ENCODE measurements around the gene ALK.
"Not testable (repeated sequence)": the region's sequence is repeated elsewhere in the genome, so short reads cannot be mapped to it uniquely, and the experiment has no call there.

Gene ALK

DNA sequence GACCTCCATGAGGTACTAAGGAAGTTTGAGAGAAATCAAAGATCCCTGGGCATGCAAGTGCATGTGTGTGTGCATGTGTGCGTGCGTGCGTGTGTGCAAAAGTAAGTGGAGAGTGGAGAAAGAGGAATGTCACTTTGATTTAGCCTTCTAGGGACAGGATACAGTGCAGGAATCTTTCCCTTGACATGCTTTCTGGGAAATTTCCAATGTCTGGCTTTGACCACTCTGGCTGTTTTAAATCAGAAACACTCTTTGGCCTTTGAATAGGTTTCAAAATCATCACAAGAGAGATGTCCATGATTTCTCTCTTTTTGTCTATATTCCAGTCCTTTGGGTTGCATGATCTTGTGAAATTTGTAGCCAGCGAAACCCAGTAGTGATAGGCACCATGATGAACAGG lies 162.0 kb downstream of the ALK start:
- DNase-seq (ENCODE audit: low read depth in 3 of 3): no peak

DNA sequence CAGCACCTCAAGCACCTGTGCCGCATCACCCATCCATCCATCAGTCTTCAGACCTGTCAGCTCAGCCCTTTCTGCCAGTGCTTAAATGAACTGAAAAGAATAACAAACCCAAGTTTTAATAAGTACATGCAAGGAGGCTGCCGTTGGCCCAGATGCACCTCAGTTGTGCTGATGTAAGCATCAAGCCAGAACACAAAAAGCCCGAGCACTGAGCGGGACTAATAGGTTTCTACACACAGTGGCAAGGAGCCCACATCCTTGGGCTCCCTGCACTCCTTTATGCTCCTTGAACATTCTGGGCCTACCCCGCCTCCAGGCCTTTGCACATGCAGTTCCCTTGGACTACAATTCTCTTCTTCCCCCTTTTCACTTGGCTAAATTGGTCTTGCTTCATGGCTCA lies 165.6 kb downstream of the ALK start:
- DNase-seq (ENCODE audit: low read depth in 3 of 3): no peak

DNA sequence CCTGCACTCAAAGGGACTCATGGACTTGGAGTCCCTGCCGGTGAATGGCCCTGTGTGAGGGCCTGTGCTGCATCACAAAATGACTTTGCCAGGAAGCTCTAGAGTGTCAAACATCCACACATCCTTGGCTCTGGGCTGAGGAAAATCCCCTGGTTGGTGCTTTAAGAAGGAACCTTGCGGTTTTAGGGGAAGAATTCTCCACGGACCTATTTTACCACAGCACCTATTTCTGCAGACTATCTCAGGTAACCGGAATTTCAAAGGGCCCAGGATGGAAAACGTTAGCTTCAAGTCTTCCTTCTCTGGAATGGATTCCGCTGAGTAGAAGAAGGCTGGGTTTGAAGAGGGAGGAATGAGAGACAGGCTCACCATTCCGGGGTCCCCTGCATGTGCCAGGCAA lies 166.2 kb downstream of the ALK start:
- no peak for DNase-seq (ENCODE audit: low read depth in 3 of 3)

DNA sequence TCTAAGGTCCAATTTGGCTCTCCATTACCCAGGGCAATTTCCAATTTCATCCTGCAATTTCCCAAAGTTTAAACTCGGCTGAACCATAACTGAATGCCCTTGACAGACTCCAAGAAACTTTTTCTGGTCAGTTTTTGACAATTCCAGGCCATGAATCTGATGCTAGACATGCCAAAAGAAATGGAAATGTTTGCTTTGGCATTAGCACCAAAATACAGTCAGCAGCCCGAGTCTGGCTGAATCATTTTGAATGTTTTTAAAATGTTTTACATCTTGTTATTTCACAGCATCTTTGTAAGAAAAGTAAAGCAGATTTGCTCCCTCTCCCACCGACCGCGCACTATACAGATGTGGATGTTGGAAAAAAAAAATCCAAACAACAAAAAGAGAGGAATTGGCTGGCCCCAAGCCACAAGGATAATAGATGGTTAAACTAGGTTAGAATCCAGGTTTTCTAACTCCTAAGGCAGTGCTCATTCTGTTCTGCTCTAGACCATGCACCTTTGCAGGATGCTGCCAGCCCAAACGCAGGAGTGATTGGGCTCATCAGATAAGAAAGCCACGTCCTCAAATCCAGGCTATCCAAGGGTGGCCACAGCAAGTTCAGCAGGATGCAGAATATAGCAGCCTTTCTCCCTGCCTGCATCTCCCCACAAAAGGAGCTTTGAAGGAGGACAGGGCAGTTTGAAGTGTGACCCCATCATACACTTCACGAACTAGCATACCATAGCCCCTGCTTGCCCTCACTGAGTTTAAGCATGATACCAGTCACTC lies 167.5 kb downstream of the ALK start:
- no peak for DNase-seq (ENCODE audit: low read depth in 3 of 3)

DNA sequence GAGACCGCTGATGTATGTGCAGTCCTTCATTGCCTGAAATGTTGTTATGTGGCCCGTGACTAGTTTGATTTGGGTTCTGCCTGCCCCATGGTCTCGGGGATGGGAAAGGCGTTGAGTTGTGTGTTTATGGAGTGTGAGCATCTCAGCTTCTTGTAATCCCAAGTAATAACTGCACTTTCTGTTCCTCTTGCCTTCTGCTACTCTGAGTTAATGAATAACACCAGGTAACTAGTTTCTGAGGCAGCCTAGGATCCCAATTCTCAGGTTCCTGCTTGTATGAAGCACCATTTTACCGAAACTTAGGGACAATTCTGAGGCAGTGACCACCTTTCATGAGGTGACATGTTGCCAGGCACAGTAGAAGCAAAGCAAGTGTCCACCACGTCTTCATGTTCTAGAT lies 170.0 kb downstream of the ALK start:
- no peak for DNase-seq (ENCODE audit: low read depth in 3 of 3)

DNA sequence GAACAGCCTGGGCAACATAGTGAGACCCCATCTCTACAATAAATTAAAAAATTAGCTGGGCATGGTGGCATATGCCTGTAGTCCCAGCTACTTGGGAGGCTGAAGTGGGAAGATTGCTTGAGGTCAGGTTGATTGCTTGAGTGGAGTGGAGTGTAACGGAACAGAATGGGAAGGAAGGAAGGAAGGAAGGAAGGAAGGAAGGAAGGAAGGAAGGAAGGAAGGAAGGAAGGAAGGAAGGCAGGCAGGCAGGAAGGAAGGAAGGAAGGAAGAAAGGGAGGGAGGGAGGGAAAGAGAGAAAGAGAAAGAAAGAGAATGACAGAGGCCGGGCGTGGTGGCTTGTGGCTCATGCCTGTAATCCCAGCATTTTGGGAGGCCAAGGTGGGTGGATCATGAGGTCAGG lies 170.9 kb downstream of the ALK start:
- not testable (repeated sequence) for DNase-seq (ENCODE audit: low read depth in 3 of 3)

DNA sequence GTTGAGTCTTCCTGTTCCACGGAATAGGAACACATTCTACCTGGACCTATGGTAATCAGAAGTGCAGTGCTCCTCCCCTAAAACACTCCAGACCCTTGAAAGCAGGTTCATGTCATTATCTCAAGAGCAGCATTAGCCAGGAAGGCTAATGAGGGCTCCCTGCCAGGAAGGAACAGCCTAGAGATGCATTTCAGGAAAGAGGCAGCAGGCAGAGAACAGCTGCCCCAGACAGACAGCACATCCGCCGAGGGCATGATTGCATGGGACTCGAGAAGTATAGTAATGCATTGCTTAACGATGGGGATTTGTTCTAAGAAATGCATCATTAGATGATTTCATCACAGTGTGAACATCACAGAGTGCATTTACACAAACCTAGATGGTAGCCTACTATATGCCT lies 171.5 kb downstream of the ALK start:
- DNase-seq (ENCODE audit: low read depth in 3 of 3): no peak

DNA sequence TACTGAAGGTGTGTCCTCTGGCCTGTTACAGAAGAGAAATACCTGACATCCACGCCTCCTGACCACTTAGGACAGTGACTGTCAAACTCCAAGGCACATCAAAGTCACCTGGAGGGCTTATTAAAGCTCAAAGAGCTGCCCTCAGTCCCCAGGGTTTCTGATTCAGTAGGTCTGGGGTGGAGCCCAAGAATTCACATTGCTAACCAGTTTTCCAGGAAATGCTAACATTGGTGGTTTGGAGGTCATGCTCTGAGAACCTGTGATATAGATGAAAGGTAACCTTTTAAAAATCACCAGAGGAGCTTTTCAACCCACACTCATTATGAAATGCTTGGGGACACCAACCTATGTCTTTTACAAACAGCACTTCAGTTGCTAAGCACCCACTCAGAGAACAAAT lies 172.3 kb downstream of the ALK start:
- no peak for DNase-seq (ENCODE audit: low read depth in 3 of 3)

DNA sequence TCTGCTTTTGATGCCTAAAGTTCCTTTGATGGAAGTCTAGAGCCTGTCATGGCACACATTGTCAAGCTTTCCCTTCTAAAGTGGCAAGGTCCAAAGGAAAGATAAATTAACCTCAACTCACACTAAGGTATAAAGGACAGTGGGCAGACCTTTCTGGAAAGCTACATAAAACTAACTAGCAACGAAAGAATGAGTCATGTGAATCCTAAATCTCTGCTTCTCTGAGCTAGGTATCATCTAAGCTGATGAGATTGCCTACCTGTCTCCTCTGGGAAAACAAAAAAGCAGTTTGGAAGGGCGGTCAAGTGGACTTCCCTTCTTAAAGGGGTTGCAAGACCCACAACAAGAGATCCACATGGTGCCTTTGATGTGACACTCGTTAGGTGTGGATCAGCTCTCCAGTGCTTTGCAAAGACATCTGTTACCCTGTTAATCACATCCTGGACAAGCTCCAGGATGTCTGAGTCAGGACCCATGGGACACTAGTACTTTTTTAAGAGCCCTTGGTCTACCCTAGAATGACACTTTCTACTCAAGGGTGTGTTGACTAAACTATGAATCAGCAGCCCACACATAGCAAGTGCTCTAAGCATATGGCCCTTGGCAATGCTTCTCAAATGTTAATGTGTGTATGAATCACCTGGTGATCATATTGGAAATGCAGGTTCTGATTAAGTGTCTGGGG lies 173.5 kb downstream of the ALK start:
- DNase-seq (ENCODE audit: low read depth in 3 of 3): no peak

DNA sequence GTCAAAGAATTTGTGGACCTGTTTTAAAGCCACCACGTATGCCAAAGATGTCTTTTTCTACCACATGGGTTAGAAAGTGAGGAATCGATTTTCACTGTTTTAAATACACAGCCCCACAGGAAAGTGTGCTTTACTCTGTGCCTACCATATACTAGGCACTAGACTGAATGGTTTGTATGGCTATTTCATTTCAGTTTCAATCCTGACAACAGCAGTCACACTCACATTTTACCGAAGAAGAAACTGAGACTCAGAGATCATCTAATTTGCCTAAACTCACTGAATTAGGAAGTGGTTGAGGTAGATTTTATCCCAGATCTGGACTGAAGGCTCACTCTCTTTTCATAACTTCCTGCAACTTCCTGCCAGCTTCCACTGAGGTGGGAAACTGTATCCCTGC lies 176.4 kb downstream of the ALK start:
- no peak for DNase-seq (ENCODE audit: low read depth in 3 of 3)

DNA sequence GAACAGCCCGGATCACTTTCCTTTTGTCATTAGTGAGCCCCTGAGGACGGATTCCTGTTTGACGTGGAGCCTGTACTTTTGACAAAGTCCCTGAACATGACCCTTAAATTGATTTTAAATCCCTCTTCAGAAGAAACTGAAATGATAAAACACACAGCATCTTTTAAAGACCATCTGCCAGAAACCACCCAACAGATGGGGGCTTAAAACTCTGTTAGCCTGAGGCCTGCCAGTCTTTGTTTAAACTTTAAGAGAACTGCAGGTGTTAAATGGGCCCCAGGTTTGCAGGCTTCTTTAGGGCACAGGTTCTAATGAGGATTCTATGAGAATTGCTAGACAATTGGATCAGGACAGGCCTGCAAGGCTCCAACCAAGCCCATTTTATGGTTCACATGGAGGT lies 177.9 kb downstream of the ALK start:
- DNase-seq (ENCODE audit: low read depth in 3 of 3): no peak

DNA sequence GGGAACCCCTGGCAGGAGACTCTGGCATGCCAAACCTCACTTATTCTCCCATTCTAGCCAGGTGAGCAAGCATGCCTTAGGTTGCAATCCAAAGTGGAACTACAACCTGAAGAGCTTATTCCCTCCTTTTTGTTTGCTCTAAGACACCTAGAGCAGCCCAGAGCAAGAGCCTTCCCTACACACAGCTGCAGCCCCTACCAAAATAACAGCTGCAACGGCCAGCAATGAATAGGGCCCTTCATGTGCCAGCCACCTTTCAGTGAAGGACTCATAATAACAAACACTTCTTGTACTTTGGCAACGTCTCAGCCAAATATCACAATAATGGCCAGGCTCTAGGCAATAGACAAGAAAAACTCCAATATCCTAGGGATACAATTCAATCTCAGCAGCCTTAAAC lies 178.7 kb downstream of the ALK start:
- DNase-seq (ENCODE audit: low read depth in 3 of 3): no peak

DNA sequence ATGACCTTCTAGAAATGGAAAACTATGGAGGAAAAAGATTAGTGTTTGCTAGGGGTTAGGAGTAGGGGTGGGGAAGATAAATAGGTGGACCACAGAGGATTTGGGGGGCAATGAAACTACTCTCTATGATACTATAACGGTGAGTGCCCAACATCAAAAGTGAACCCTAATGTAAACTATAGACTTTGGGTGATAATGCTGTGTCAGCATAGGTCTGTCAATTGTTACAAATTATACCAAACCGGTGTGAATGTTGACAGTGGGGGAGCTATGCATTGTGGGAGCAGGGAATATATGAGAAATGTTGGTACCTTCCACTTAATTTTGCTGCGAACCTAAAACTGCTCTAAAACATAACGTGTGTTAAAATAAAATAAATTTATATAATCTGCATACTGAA lies 180.3 kb downstream of the ALK start:
- no peak for DNase-seq (ENCODE audit: low read depth in 3 of 3)

DNA sequence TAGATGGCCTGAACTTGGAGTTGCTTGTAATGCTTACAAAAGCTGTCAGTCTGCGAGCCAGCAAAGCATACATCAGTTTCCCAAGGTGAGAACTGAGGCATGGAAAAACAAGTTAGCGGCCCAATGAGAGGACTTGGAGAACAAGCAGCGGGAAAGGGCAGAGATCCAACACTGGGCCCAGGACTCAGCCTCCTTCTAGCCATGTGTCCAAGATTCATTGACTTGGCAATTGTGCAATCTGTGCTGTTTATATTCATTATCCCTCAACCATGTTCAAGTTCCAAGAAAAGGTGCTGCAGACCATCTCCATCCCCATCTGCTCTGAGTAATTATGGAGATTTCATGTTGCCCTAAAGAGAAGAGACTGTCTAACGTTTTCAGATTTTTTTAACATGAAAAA lies 187.4 kb downstream of the ALK start:
- no peak for DNase-seq (ENCODE audit: low read depth in 3 of 3)

DNA sequence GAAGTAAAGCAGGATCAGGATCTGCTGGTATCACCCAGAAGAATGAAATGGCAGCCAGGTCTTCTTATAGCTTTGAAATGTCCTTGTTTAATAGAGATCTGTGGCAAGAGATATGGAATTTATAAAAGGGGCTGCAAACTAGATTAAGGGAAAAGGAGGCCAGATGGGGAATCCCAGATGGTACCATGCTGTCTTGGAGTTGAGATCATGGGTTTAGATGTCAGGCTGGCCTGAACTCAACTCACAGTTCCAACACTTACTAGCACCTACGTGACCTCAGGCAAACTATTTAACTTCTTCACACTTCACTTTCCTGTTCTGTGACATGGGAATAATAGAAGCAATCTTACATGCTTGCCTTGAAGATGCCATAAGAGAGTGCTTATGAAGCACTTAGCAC lies 188.2 kb downstream of the ALK start:
- no peak for DNase-seq (ENCODE audit: low read depth in 3 of 3)

DNA sequence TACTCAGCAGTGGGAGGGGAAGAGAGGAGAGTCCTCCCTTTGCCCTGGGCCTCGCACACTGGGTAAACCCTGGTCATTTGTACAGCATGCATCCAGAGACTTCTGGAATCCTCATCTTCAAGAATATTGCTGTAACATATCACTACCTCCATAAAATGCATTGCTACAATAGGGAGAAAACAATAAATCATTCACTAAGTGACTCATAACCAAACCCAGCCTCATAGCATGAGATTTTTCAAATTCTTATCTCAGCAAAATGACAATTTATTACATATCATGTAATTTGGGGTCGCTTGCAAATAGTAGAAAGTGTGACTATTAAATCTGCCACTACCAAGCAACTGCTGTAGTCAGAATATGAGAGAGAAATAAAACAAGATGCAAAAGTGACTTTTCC lies 189.4 kb downstream of the ALK start:
- DNase-seq (ENCODE audit: low read depth in 3 of 3): no peak

DNA sequence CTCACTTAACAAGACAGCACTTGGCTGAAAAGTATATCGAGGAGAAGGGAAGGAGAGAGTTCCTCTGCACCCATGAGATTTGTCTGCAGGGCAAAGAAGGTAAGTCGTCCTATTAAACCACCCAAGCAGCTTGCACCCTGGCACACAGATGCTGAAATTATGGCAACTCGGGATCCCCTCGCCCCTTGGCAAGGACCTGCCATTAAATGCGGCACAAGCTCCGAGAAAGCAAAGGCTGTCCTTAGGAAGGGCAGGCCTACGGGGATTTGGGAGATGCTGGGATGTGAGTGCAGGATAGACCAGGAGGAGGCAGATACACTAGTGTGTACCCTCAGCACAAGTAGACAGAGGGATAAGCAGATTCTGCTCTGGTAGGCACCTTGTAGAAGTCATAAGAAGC lies 191.5 kb downstream of the ALK start:
- no peak for DNase-seq (ENCODE audit: low read depth in 3 of 3)

DNA sequence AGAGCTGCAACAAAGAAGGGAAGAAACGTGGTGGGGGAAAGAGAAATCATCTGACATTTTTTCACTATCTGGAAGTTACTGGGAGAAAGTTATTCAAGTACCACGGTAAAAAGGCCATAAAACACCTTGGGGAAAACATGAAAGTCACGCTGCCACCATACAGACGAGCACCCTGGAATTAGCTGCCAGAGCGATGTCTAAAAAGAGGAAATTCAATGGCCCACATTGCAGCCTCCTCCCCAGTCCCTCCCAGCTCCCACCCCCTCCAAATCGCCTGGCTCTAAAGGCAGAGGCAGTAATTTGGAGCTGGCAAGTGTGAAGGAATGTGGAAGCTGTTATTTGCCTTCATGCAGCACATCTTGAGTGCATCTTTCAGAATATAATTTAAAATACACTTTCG lies 192.0 kb downstream of the ALK start:
- no peak for DNase-seq (ENCODE audit: low read depth in 3 of 3)

DNA sequence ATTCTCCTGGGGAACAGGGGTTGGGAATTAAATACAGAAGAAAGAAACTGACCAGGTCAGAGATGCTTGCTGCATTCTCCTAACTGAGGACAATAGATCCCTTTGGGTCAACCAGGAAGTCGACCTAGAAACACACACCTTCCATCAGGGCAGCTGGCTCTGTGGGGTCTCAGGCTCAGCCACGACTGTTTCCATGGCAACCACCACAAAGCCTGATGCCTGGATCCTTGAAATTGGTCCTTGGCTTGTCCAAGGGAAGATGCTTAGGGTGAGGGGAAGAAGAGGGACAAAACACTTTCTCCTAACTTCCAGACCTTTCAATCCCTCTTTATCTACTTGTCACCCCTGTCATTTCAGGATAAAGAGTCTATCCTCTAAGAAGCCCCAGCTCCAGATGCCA lies 194.4 kb downstream of the ALK start:
- no peak for DNase-seq (ENCODE audit: low read depth in 3 of 3)

DNA sequence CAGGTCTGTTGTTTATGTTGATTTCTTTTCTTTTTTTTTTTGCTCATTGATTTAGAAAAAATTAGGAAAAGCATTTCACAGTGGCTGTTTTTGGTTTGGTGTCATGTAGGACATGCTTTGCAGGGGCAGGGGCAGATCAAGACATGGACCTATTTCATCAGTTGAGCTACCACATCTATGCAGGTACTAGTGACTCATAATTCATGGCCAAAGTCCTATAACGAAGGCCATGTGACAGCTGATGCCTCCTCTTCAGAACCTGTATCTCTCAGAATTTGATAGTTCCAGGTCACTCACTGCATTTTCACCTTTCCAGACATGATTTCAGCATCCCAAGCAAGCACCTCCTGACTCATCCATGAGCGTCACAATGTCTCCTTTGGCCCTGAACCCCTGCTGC lies 195.8 kb downstream of the ALK start:
- DNase-seq (ENCODE audit: low read depth in 3 of 3): no peak

DNA sequence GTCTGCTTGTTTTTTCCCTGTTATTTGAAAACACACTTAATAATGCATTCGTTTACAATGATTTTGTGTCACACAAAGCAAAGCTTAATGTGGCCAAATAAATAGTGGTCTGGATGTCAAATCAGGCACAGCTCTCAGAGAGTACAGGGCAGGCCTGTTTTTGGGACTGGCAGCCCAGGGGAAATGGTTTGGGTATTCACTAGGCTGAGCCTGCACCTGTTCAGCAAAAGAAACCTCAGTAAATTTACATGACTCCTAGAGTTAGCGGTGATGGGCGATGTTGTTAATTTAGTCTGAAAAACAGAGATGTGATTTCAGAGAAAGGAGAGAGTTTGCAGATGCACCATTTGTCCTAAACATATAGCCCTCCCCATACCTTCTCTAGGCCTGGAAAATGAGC lies 197.1 kb downstream of the ALK start:
- DNase-seq (ENCODE audit: low read depth in 3 of 3): no peak

DNA sequence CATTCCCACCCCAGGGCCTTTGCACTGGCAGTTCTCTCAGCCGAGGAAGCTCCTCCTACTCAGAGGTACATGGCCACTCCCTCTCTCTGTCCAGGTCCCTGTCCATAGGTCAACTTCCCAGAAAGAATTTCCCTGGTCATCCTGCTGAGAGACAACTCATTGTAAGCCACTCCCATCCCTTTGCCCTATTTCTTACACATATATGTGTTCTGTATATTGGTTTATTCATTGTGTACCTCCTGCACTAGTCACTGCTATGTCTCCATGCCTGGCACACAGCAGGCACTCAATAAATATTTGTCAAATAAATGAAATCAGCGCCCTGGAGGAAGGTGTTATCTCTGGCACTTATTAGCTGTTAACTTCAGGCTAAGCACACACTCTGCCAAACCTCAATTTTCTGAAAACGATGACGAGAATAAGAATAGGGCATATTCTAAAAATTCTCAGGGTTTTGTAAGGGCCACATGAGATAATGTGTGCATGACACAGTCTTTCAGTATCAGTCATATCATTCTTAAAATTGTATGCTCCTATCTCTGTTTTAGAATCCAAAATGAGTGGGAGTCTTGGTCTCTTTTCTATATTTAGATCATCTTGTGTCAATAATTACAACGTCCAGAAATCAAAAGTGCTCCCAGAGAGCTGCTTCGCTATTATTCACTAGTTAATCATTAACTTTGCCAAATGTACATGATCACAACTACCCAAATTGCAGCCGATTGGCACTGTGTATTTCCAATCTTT lies 198.0 kb downstream of the ALK start:
- DNase-seq (ENCODE audit: low read depth in 3 of 3): no peak

DNA sequence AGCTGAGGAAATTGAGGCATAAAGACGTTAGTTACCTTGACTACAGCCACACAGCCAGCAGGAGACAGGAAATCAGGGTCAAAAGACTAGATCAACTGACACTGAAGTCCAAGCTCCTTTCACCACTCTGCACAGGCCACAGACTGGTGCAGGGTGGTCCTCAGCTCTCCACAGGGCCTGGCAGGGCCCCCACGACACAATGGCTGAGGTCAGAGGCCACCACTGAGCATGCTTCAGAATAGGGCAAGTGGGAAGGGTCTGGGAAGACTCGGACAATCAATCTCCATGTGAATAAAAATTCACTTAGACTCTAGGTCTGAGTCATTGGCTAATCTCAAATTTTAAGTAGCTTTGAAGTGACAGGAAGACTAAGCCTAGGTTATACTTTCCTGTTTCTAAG lies 201.7 kb downstream of the ALK start:
- no peak for DNase-seq (ENCODE audit: low read depth in 3 of 3)

Data from stimulated activated CD4-positive, alpha-beta T cell treated with anti-CD3 and anti-CD28 coated beads, TNF-alpha, amount 100 ng/mL, for 4 hours (primary cell).